Tibial nerve (tissue), 4 donors: ENCODE results near the gene PLA2G4A.

Experiments
- CTCF ChIP-seq, 5 experiments: fragments of 200-600 bp in 3 of 5; fragments of 450-650 bp in 2 of 5; sonication (generic) in 3 of 5; IDR thresholded peaks; one replicate each; pipeline ENCODE4 v1.5.1; 2016 to 2019; ENCODE audit warnings: antibody characterized with exemption in 5 of 5, mild to moderate bottlenecking in 3 of 5, moderate library complexity in 2 of 5
- EP300 ChIP-seq, 2 donors: sonication (generic); formaldehyde crosslinking; IDR thresholded peaks; one replicate each; pipeline ENCODE4 v1.6.1; 2017; ENCODE audit warnings: antibody characterized with exemption in 2 of 2, mild to moderate bottlenecking in 1 of 2
- POLR2A ChIP-seq, 2 donors: fragments of 450-650 bp; IDR thresholded peaks; one replicate each; pipeline ENCODE4 v1.6.1; 2017; ENCODE audit warnings: antibody characterized with exemption in 2 of 2, mild to moderate bottlenecking in 2 of 2, moderate library complexity in 2 of 2

- TF ChIP-seq CTCF (IDR thresholded peaks at IDR 0.05) (no peak), POLR2A (IDR thresholded peaks at IDR 0.05) (no peak), EP300 (IDR thresholded peaks at IDR 0.05) (no peak)
Observed at GRCh38 chr1:186848509-186849130, 19.9 kb downstream of the PLA2G4A start.
